ENCODE results near the gene NEK7. TPM values are rescaled to one million over a fixed set of nuclear protein-coding genes. Genes with fewer than 3 reads are reported as not detected.

The NEK7 gene
- polyA plus RNA-seq, 1 donor from 2014 or later = 3.3 TPM

- H2AFZ ChIP-seq (ENCODE audit: low read depth, low read length) = peak overlapping the region; percentile 78
- no peaks in the 10 kb centered on the region for H4K20me1 ChIP-seq (ENCODE audit: insufficient read depth)
- H3K9me2 ChIP-seq (ENCODE audit: insufficient read depth, low read length) = no peaks in the 10 kb centered on the region
- H3K27me3 ChIP-seq (ENCODE audit: insufficient read depth, low read depth, low read length) = no peaks in the 10 kb centered on the region
- no peaks in the 10 kb centered on the region for H3F3A ChIP-seq (ENCODE audit: insufficient read depth, low read length, poor library complexity, severe bottlenecking)
- peak overlapping the region; percentile 98 for H3K4me2 ChIP-seq (ENCODE audit: low read length)
- no peaks in the 10 kb centered on the region for H3K9me3 ChIP-seq (ENCODE audit: low read length)
- H3K36me3 ChIP-seq (ENCODE audit: insufficient read depth, low read length) = no peaks in the 10 kb centered on the region
- peak overlapping the region; percentile 86 for H3K4me3 ChIP-seq (ENCODE audit: low read length)
- TF ChIP-seq SMC3 (conservative IDR thresholded peaks at IDR 0.05; ENCODE audit: poor library complexity) = no peak
- no peak for TF ChIP-seq MXI1 (conservative IDR thresholded peaks at IDR 0.05; ENCODE audit: poor library complexity, severe bottlenecking)
- TF ChIP-seq POLR2AphosphoS5 (IDR thresholded peaks at IDR 0.05) = no peak
- TF ChIP-seq CTCF (IDR thresholded peaks at IDR 0.05; ENCODE audit: poor library complexity, severe bottlenecking) = no peak
- TF ChIP-seq EZH2 (IDR thresholded peaks at IDR 0.05; ENCODE audit: borderline replicate concordance, insufficient read depth, low read length, poor library complexity, severe bottlenecking) = no peak
- TF ChIP-seq REST (IDR thresholded peaks at IDR 0.05; ENCODE audit: borderline replicate concordance) = no peak
- TF ChIP-seq RAD21 (conservative IDR thresholded peaks at IDR 0.05) = no peak
- TF ChIP-seq TAF1 (IDR thresholded peaks at IDR 0.05; ENCODE audit: low read depth) = no peak
- TF ChIP-seq EP300 (conservative IDR thresholded peaks at IDR 0.05; ENCODE audit: poor library complexity, severe bottlenecking) = no peak
- H3K9ac ChIP-seq (ENCODE audit: low read length) = peak overlapping the region; percentile 53
- peaks cover 32% of the 10 kb centered on the region for H3K79me2 ChIP-seq (replicated peaks; ENCODE audit: insufficient read depth, low read length)
- H3K27ac ChIP-seq (ENCODE audit: low read length) = no peak overlapping the region
Measured at GRCh38 chr1:198157847-198158725, 1.3 kb downstream of the NEK7 start.

GRCh38 chr1:198158735-198159589 lies 2.2 kb downstream of the NEK7 start:
- Histone ChIP-seq H3K4me3 (ENCODE audit: low read length) (peak overlapping the region; percentile 86), H3K9me3 (ENCODE audit: low read length) (no peaks in the 10 kb centered on the region), H3K4me2 (ENCODE audit: low read length) (peak overlapping the region; percentile 98), H2AFZ (ENCODE audit: low read depth, low read length) (peak overlapping the region; percentile 78), H3K9me2 (ENCODE audit: insufficient read depth, low read length) (no peaks in the 10 kb centered on the region), H3K36me3 (ENCODE audit: insufficient read depth, low read length) (no peaks in the 10 kb centered on the region), H3K27ac (ENCODE audit: low read length) (no peak overlapping the region), H4K20me1 (ENCODE audit: insufficient read depth) (no peaks in the 10 kb centered on the region), H3F3A (ENCODE audit: insufficient read depth, low read length, poor library complexity, severe bottlenecking) (no peaks in the 10 kb centered on the region), H3K79me2 (replicated peaks; ENCODE audit: insufficient read depth, low read length) (peaks cover 41% of the 10 kb centered on the region), H3K27me3 (ENCODE audit: insufficient read depth, low read depth, low read length) (no peaks in the 10 kb centered on the region), H3K9ac (ENCODE audit: low read length) (peak overlapping the region; percentile 53)
- TF ChIP-seq SMC3 (conservative IDR thresholded peaks at IDR 0.05; ENCODE audit: poor library complexity) (no peak), RAD21 (conservative IDR thresholded peaks at IDR 0.05) (peak; percentile 28), MXI1 (conservative IDR thresholded peaks at IDR 0.05; ENCODE audit: poor library complexity, severe bottlenecking) (peak; percentile 35)

All from neural cell (in vitro differentiated cells).